GM12878 (cell line): ENCODE data around the gene SMPD3. TPM values are rescaled to one million over a fixed set of nuclear protein-coding genes. Genes with fewer than 3 reads are reported as not detected.

Source experiments
- ATAC-seq: fragments of 200-7000 bp; cut with Tn5 transposase; 3 replicates; pipeline ENCODE4 v1.9.1; 2020; ENCODE audit warnings: mild to moderate bottlenecking, moderate library complexity
- BruUV-seq: library from RNA; stranded (reverse); fragments of 400-500 nt; replicated peaks from 2 replicates; lab custom pipeline; 2021; lab: Mats Ljungman, UMichigan
- CTCF ChIA-PET: fragments of 300-600 bp; sonication (Branson Sonifier 250); formaldehyde crosslinking; extraction: SDS; loops from one replicate; lab custom pipeline; 2021; ENCODE audit warnings: inconsistent platforms; lab: Yijun Ruan, JAX
- POLR2A ChIA-PET: fragments of 350-600 bp; formaldehyde crosslinking; extraction: SDS; loops from one replicate; lab custom pipeline; 2021; ENCODE audit warnings: inconsistent platforms; lab: Charles Lee
- RAD21 ChIA-PET: fragments of 300-600 bp; sonication (Branson Sonifier 250); formaldehyde crosslinking; loops from one replicate; lab custom pipeline; 2023; ENCODE audit warnings: antibody characterized with exemption; ENCODE audit not compliant: unreplicated experiment; lab: Charles Lee
- SMC1A ChIA-PET: fragments of 300-600 bp; sonication (Branson Sonifier 250); formaldehyde crosslinking; loops from one replicate; lab custom pipeline; 2023; ENCODE audit not compliant: unreplicated experiment, uncharacterized antibody; lab: Charles Lee
- DNase-seq: peaks from one replicate; pipeline ENCODE4 v3.0.0-alpha.2; 2011; ENCODE audit warnings: low read depth, low spot score
- FAIRE-seq: peaks from 3 replicates; lab custom pipeline; 2011; peaks lifted over from hg19 to GRCh38; lab: Jason Lieb, UNC
- H2AFZ ChIP-seq: 2 replicates; pipeline ENCODE4 v1.6.0; 2011; ENCODE audit warnings: low read depth, low read length, control low read depth; ENCODE audit not compliant: control insufficient read depth
- H3K27ac ChIP-seq: 2 replicates; pipeline ENCODE4 v1.5.1; 2011; ENCODE audit warnings: control low read depth; ENCODE audit not compliant: control insufficient read depth, insufficient read depth
- H3K27me3 ChIP-seq, 2 experiments: replicated peaks in 1 of 2; 2 replicates each; pipeline versions ENCODE4 v1.6.0 to v1.6.1; 2011; ENCODE audit warnings: low read length in 1 of 2; ENCODE audit not compliant: control insufficient read depth in 2 of 2, insufficient read depth in 2 of 2
- H3K36me3 ChIP-seq, 2 experiments: 2 replicates each; pipeline ENCODE4 v1.5.1; 2011; ENCODE audit warnings: low read length in 1 of 2; ENCODE audit not compliant: control insufficient read depth in 2 of 2, insufficient read depth in 2 of 2
- H3K4me1 ChIP-seq: 2 replicates; pipeline ENCODE4 v1.6.1; 2011; ENCODE audit warnings: mild to moderate bottlenecking, low read length, moderate library complexity, mixed read lengths; ENCODE audit not compliant: control insufficient read depth, insufficient read depth
- H3K4me2 ChIP-seq: 2 replicates; pipeline ENCODE4 v1.6.0; 2011; ENCODE audit warnings: control low read depth; ENCODE audit not compliant: control insufficient read depth, insufficient read depth
- H3K4me3 ChIP-seq: fragments of 200-600 bp; sonication (generic); 2 replicates; pipeline ENCODE4 v1.5.1; 2016
- H3K79me2 ChIP-seq: 2 replicates; pipeline ENCODE4 v1.6.0; 2011; ENCODE audit warnings: low read length; ENCODE audit not compliant: control insufficient read depth, insufficient read depth
- H3K9ac ChIP-seq: 2 replicates; pipeline ENCODE4 v1.8.0; 2011; ENCODE audit warnings: low read length, control low read depth, mixed read lengths; ENCODE audit not compliant: control insufficient read depth, insufficient read depth
- H3K9me3 ChIP-seq: replicated peaks from 3 replicates; pipeline ENCODE4 v1.5.1; 2011; ENCODE audit warnings: mild to moderate bottlenecking, low read length; ENCODE audit not compliant: control insufficient read depth, insufficient read depth
- H4K20me1 ChIP-seq: 2 replicates; pipeline ENCODE4 v1.6.0; 2011; ENCODE audit not compliant: control insufficient read depth, insufficient read depth
- ESRRA ChIP-seq: IDR thresholded peaks from 2 replicates; pipeline ENCODE4 v1.6.1; 2012; ENCODE audit warnings: mild to moderate bottlenecking, low read length, improper control_type of control experiment
- MAX ChIP-seq: IDR thresholded peaks from 2 replicates; pipeline ENCODE4 v1.6.1; 2012; ENCODE audit warnings: low read depth, low read length, improper control_type of control experiment
- MYB ChIP-seq: fragments of 150-350 bp; IDR thresholded peaks from 2 replicates; pipeline ENCODE4 v1.6.1; 2014; ENCODE audit warnings: mild to moderate bottlenecking, low read depth, low read length, borderline replicate concordance
- NFXL1 ChIP-seq: fragments of 450-650 bp; IDR thresholded peaks from 2 replicates; pipeline ENCODE4 v1.6.1; 2017; ENCODE audit warnings: antibody characterized with exemption, mild to moderate bottlenecking, borderline replicate concordance
- PKNOX1 ChIP-seq: fragments of 450-650 bp; IDR thresholded peaks from 2 replicates; pipeline ENCODE4 v1.6.1; 2016; ENCODE audit warnings: mild to moderate bottlenecking
- POLR2AphosphoS2 ChIP-seq: IDR thresholded peaks from 2 replicates; pipeline ENCODE4 v1.6.1; 2011; ENCODE audit warnings: low read depth, mild to moderate bottlenecking, low read length, improper control_type of control experiment, moderate library complexity
- RELA ChIP-seq: fragments of 450-650 bp; IDR thresholded peaks from 2 replicates; pipeline ENCODE4 v1.8.0; 2014; ENCODE audit warnings: borderline replicate concordance; ENCODE audit not compliant: partially characterized antibody
- REST ChIP-seq: IDR thresholded peaks from 2 replicates; pipeline ENCODE4 v1.6.1; 2012; ENCODE audit warnings: mild to moderate bottlenecking, low read depth, low read length
- SMAD5 ChIP-seq: IDR thresholded peaks from 2 replicates; pipeline ENCODE4 v1.6.1; 2016; ENCODE audit warnings: antibody characterized with exemption, low read depth
- SMARCA5 ChIP-seq: fragments of 450-650 bp; IDR thresholded peaks from 2 replicates; pipeline ENCODE4 v1.6.1; 2017; ENCODE audit warnings: mild to moderate bottlenecking
- TCF12 ChIP-seq: IDR thresholded peaks from 2 replicates; pipeline ENCODE4 v1.6.1; 2011; ENCODE audit warnings: low read depth, mild to moderate bottlenecking, low read length
- TCF7 ChIP-seq: IDR thresholded peaks from 2 replicates; pipeline ENCODE4 v1.6.1; 2014; ENCODE audit warnings: antibody characterized with exemption, borderline replicate concordance
- ZNF274 ChIP-seq: IDR thresholded peaks from one replicate; pipeline ENCODE4 v1.8.0; 2011; ENCODE audit not compliant: insufficient read length, insufficient read depth
- ZNF592 ChIP-seq: fragments of 450-650 bp; IDR thresholded peaks from 2 replicates; pipeline ENCODE4 v1.6.1; 2017; ENCODE audit warnings: mild to moderate bottlenecking, moderate library complexity
- WGBS: methylation state at CpG from one replicate; pipeline ENCODE4 v1.1.6; 2016; ENCODE audit warnings: low lambda C conversion rate; ENCODE audit not compliant: insufficient replicate concordance, insufficient coverage; ENCODE audit errors: missing lambda C conversion rate; 5-methylcytosine and 5-hydroxymethylcytosine counted together
- in situ Hi-C: fragments of 300-500 bp; cut with MboI; formaldehyde crosslinking; loops from 9 replicates; pipeline ENCODE4 v1.14.3; 2018; ENCODE audit warnings: mixed read lengths
- intact Hi-C: fragments of 100-400 bp; cut with micrococcal nuclease; formaldehyde crosslinking; loops from one replicate; pipeline ENCODE4 v1.14.2; 2022; ENCODE audit not compliant: unreplicated experiment
- polyA plus RNA-seq, 11 experiments: library from polyadenylated mRNA; depleted of rRNA in 4 of 11; unstranded in 6 of 11; stranded (reverse) in 5 of 11; fragments of >200 nt; fragmentation: Nextera tagmentation in 4 of 11; fragmentation: Illumina TruSeq in 1 of 11; extraction: Ambion mirVana in 4 of 11; extraction: Trizol in 1 of 11; gene quantifications; 1 replicate in 1 of 11; 2 replicates in 10 of 11; pipeline versions ENCODE4 v1.2.1 to v1.2.3, GENCODE V29; 2011 to 2016; ENCODE audit warnings: inconsistent platforms in 2 of 11, missing spikeins in 2 of 11, low read depth in 1 of 11
- total RNA-seq, 4 experiments: library from RNA; depleted of rRNA in 3 of 4; stranded (reverse); fragments of >200 nt in 3 of 4; fragmentation: Illumina TruSeq in 1 of 4; extraction: Trizol in 1 of 4; gene quantifications; 2 replicates each; pipeline versions ENCODE4 v1.2.1 to v1.2.3, GENCODE V29; 2013 to 2021

Gene SMPD3
- total and polyA plus RNA-seq, 10 of the 15 experiments (the other 5 are each of a cell fraction or from before 2014, with no cell fraction given), result 0.04 to 2.0 (median 1.2) TPM

- CTCF ChIA-PET, result interaction anchor here (0.6 to 3.8 kb wide), 18 partner anchors 10 to 225 kb away, joined by 3 to 26 read pairs (median 4); partner anchors contain the start of gene PLA2G15
- intact Hi-C loops (loop anchor here (1.0 kb wide), 1 partner anchor 40 kb away; no protein-coding TSS in a partner anchor), in situ Hi-C loops (no loop called here)
- DNase-seq, result peak; percentile 94
- H3K27me3 ChIP-seq, result no peaks in the 10 kb centered on the region
- H3K9ac ChIP-seq, result peak overlapping the region; percentile 75
- BruUV-seq, result no TSS peak
- WGBS, result 6% methylated on average over 11 of the region's 11 CpGs
- no peaks in the 10 kb centered on the region for H4K20me1 ChIP-seq
- ATAC-seq, result peak; percentile 98
- H3K36me3 ChIP-seq, result no peaks in the 10 kb centered on the region
- peak overlapping the region; percentile 96 for H3K27ac ChIP-seq
- H3K4me2 ChIP-seq, result peak overlapping the region; percentile 92
- peak overlapping the region; percentile 68 for H2AFZ ChIP-seq
- RAD21 ChIA-PET, result interaction anchor here (0.6 to 2.8 kb wide), 11 partner anchors 16 to 611 kb away, joined by 3 to 20 read pairs (median 4); partner anchors contain the start of genes PRMT7, SLC7A6OS and SMPD3
- POLR2A ChIA-PET, result interaction anchor here (0.5 to 1.7 kb wide), 5 partner anchors 53 to 1906 kb away, joined by 3 to 5 read pairs (median 3); partner anchors contain the start of gene NFATC3
- no peaks in the 10 kb centered on the region for H3K79me2 ChIP-seq
- peak overlapping the region; percentile 65; the same call in 1 of the 2 replicates for H3K4me3 ChIP-seq
- H3K9me3 ChIP-seq, result no peaks in the 10 kb centered on the region
- SMC1A ChIA-PET, result interaction anchor here (0.9 to 2.8 kb wide), 14 partner anchors 12 to 206 kb away, joined by 3 to 10 read pairs (median 4); partner anchors contain the start of genes SLC7A6 and SMPD3
- peaks cover 57% of the 10 kb centered on the region for H3K4me1 ChIP-seq
- FAIRE-seq, result peak; percentile 99
- TF ChIP-seq PKNOX1, result peak; percentile 53; the same call in 1 of the 2 replicates
- TF ChIP-seq RELA, result peak; percentile 8
- no peak for TF ChIP-seq ZNF592
- no peak for TF ChIP-seq POLR2AphosphoS2
- TF ChIP-seq TCF12, result peak; percentile 78; the same call in 1 of the 2 replicates
- no peak for TF ChIP-seq ESRRA
- no peak for TF ChIP-seq ZNF274
- no peak for TF ChIP-seq REST
- no peak for TF ChIP-seq MYB
- no peak for TF ChIP-seq TCF7
- no peak for TF ChIP-seq SMAD5
- TF ChIP-seq SMARCA5, result no peak
- no peak for TF ChIP-seq NFXL1
- TF ChIP-seq MAX, result peak; percentile 74
Measured at GRCh38 chr16:68470461-68471150, 22.3 kb upstream of the SMPD3 start.
